ENCODE results near the gene ATCAY.
"Not testable (repeated sequence)": the region's sequence is repeated elsewhere in the genome, so short reads cannot be mapped to it uniquely, and the experiment has no call there.

The ATCAY gene

GRCh38 chr19:3852614-3853254 lies 27.8 kb upstream of the ATCAY start:
- no peak for DNase-seq (ENCODE audit: low read depth in 3 of 3, low spot score in 1 of 3)

GRCh38 chr19:3855320-3855719 lies 25.2 kb upstream of the ATCAY start:
- DNase-seq (ENCODE audit: low read depth in 3 of 3, low spot score in 1 of 3) = no peak

GRCh38 chr19:3857449-3858003 lies 23.0 kb upstream of the ATCAY start:
- DNase-seq (ENCODE audit: low read depth in 3 of 3, low spot score in 1 of 3) = no peak

- no peak for DNase-seq (ENCODE audit: low read depth in 3 of 3, low spot score in 1 of 3)
These were observed 20.0 kb upstream of the ATCAY start for GRCh38 chr19:3860499-3860898.

GRCh38 chr19:3862826-3863500 lies 17.5 kb upstream of the ATCAY start:
- no peak for DNase-seq (ENCODE audit: low read depth in 3 of 3, low spot score in 1 of 3)

- no peak for DNase-seq (ENCODE audit: low read depth in 3 of 3, low spot score in 1 of 3)
These were observed 16.8 kb upstream of the ATCAY start for GRCh38 chr19:3863648-3864047.

- DNase-seq (ENCODE audit: low read depth in 3 of 3, low spot score in 1 of 3) = no peak
These were observed 13.4 kb upstream of the ATCAY start for GRCh38 chr19:3866910-3867638.

GRCh38 chr19:3867971-3868769 lies 12.3 kb upstream of the ATCAY start:
- no peak for DNase-seq (ENCODE audit: low read depth in 3 of 3, low spot score in 1 of 3)

GRCh38 chr19:3868770-3869456 lies 11.6 kb upstream of the ATCAY start, which contains the start of gene ZFR2:
Gene ZFR2 (minus strand): TSS chr19:3869038. CDS start chr19:3869017, 21 bp downstream.
- peak in 1 of 3 donors; percentile 11 for DNase-seq (ENCODE audit: low read depth in 3 of 3, low spot score in 1 of 3)

- DNase-seq (ENCODE audit: low read depth in 3 of 3, low spot score in 1 of 3) = no peak
These were observed 7.3 kb upstream of the ATCAY start for GRCh38 chr19:3873151-3873550.

GRCh38 chr19:3874695-3875094 lies 5.8 kb upstream of the ATCAY start:
- DNase-seq (ENCODE audit: low read depth in 3 of 3, low spot score in 1 of 3) = not testable (repeated sequence)

- no peak for DNase-seq (ENCODE audit: low read depth in 3 of 3, low spot score in 1 of 3)
These were observed 829 bp upstream of the ATCAY start for GRCh38 chr19:3879656-3880055.

- DNase-seq (ENCODE audit: low read depth in 3 of 3, low spot score in 1 of 3) = no peak
These were observed 971 bp downstream of the ATCAY start for GRCh38 chr19:3881272-3882040.

GRCh38 chr19:3882041-3882384 lies 1.5 kb downstream of the ATCAY start:
- DNase-seq (ENCODE audit: low read depth in 3 of 3, low spot score in 1 of 3) = no peak

GRCh38 chr19:3890591-3890990 lies 10.1 kb downstream of the ATCAY start:
- DNase-seq (ENCODE audit: low read depth in 3 of 3, low spot score in 1 of 3) = no peak

- DNase-seq (ENCODE audit: low read depth in 3 of 3, low spot score in 1 of 3) = no peak
These were observed 13.2 kb downstream of the ATCAY start for GRCh38 chr19:3893509-3894179.

GRCh38 chr19:3894959-3895358 lies 14.5 kb downstream of the ATCAY start:
- not testable (repeated sequence) for DNase-seq (ENCODE audit: low read depth in 3 of 3, low spot score in 1 of 3)

- no peak for DNase-seq (ENCODE audit: low read depth in 3 of 3, low spot score in 1 of 3)
These were observed 15.3 kb downstream of the ATCAY start for GRCh38 chr19:3895788-3896187.

GRCh38 chr19:3897936-3898335 lies 17.5 kb downstream of the ATCAY start:
- DNase-seq (ENCODE audit: low read depth in 3 of 3, low spot score in 1 of 3) = no peak

Data from stimulated activated CD4-positive, alpha-beta T cell treated with anti-CD3 and anti-CD28 coated beads, TNF-alpha, amount 100 ng/mL, for 1 hour (primary cell).